Prostate gland (tissue), 2 donors: ENCODE results near the gene ACACB.

Experiments used
- CTCF ChIP-seq, 4 experiments: fragments of 200-600 bp in 2 of 4; fragments of 450-650 bp in 2 of 4; sonication (generic) in 2 of 4; IDR thresholded peaks; 1 replicate in 3 of 4; 2 replicates in 1 of 4; pipeline ENCODE4 v1.5.1; 2016 to 2019; ENCODE audit warnings: antibody characterized with exemption in 4 of 4, mild to moderate bottlenecking in 2 of 4, moderate library complexity in 2 of 4
- POLR2A ChIP-seq: fragments of 450-650 bp; IDR thresholded peaks from one replicate; pipeline ENCODE4 v1.6.1; 2016; ENCODE audit warnings: antibody characterized with exemption, mild to moderate bottlenecking

GRCh38 chr12:109192358-109192757 lies 76.0 kb downstream of the ACACB start:
- no peak for TF ChIP-seq POLR2A
- no peak for TF ChIP-seq CTCF (IDR thresholded peaks at IDR 0.05)
